Kidney tubule cell (primary cell): ENCODE results near the gene AQP5.

Source experiments
- DNase-seq: peaks from one replicate; pipeline ENCODE4 v3.0.0-alpha.2; 2018; ENCODE audit warnings: low spot score

The AQP5 gene

GRCh38 chr12:49964849-49965624 is 3.4 kb downstream of the AQP5 start:
- no peak for DNase-seq

DNA sequence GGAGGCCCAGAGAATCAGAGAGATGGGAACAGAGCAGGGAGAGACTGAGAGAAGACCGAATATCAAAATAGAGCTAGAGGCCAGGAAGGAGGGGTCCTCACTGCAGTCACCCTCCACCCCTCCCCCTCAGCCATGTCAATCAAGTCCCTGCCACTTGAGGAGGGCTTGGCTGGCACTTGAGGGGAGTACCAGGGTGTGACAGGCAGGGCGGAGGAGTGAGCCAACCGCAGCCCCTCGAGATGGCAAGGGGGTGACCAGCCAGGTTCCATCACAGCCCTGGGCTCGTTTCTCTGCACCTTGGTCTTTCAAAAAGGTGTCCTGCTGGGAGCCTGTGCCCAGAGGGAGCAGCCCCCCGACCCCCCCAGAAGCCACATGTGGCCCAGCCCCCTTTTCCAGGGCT is 4.2 kb downstream of the AQP5 start:
- no peak for DNase-seq

DNA sequence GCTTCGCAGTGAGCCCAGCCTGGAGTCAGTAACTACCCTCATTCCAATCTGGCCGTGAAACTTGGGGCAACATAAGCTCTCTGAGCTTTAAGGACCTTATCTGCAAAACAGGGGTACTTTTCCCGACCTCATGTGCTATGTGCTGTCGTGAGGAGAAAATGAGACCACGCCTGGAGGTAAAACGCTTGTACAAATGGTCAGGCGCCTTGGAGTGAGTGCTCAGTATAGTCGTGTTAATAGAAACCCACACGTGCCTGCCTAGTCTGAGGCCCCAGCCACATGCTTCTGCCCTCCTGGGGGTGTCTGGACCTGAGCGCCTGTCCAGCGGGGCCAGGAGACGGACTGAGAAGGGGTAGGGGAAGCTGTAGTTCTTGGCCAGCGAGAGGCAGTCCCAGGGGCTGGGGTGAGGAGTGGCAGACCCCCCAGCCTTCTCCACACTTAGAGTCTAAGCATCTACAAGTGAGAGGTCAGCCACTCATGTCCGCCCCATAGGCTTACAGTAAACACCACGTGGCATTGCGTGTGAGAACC is 4.9 kb downstream of the AQP5 start:
- DNase-seq = no peak

DNA sequence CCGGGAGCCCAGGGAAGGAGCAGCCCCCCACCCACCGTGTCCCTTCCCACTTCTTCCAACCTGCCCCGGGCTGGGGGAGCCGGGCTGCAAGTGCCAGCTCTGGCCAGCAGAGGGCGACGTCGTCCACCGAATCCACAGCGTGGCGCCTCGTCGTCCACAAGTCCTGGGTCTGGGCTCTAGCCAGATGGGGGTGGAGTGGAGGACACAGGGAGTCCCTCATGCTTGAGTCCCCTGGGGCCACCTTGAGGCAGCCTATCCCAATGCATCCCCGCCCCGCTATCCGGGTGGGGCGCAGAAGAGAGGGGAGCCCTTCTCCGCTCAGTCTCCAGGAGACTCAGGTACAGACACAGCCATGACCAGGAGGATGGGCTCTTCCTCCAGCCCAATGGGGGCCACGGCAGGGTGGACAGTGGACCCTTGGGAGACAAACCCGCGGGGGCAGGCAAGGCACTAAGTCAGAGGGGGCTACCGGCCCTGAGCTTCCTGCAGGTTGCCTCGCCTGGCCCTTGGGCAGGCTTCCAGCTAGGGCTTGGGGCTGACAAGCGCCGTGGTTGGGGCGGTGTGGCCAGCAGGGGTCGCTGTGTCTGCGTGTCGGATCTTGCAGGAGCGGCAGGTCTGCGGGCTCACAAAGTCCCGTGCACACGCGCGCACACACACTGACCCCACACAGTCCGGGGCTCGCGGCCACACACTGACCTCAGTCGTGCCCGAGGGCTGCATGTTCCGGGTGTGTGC is 5.5 kb downstream of the AQP5 start:
- peak; percentile 81 for DNase-seq

- DNase-seq = no peak
These were observed 6.1 kb downstream of the AQP5 start for GRCh38 chr12:49967777-49968250.

- no peak for DNase-seq
These were observed 6.8 kb downstream of the AQP5 start for GRCh38 chr12:49968471-49968870.

DNA sequence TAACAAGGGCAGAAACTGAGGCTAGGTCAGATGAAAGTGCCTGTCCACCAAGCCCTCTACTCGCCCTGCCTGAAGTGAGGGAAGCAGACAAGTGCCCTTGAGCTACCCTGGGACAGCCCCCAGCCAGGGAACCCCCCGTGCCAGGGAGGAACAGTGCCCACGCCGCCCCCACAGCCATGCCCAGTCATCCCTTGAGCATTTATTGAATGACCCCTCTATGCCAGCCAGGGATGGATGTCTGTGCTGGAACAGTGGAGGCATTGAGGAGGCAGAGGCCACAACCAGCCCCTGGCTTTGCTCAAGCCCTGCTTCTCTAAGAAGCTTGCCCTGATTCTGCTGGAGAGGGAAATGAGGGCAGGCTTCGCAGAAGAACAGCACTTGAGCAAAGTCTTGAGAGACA is 7.4 kb downstream of the AQP5 start:
- no peak for DNase-seq

- DNase-seq = no peak
These were observed 8.2 kb downstream of the AQP5 start for GRCh38 chr12:49969651-49970429.

DNA sequence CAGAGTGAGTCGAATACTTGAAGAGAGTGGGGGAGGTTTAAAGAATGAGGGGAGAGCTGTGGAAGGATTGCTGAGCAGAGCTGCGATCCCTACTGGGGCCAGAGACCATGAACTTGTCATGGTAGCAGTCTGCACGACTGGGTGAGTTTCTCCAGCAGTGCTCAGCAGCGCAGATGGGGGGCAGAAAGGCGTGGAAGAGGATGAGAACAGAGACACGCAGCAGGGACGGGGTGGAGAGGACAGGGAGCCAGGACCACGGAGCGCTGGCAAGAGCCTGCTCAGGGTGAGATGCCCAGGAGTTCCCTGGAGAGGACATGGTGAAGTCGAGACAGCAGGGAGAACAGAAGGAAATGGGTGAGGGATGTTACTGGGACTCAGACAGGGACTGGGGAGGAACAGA is 9.0 kb downstream of the AQP5 start:
- DNase-seq = no peak

DNA sequence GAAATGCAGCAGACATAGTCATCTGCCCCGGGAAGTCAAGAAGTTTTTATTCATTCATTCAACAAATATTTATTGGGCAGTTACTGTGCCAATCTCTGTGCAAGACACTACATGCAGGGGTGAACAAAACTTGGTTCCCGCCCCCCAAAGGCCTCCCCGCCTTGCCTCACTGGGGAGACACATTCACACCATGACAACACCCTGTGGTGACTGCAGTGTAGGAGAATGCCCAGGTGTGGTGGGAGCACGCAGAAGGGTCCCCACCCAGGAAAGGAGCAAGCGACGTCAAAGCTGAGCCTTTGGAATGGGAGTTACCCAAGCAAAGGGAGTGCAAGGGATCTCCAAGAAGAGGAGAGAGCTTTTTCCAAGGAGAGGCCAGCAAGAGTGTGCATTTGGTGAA is 9.5 kb downstream of the AQP5 start:
- DNase-seq = no peak

- no peak for DNase-seq
These were observed 10.5 kb downstream of the AQP5 start for GRCh38 chr12:49972129-49972528.

DNA sequence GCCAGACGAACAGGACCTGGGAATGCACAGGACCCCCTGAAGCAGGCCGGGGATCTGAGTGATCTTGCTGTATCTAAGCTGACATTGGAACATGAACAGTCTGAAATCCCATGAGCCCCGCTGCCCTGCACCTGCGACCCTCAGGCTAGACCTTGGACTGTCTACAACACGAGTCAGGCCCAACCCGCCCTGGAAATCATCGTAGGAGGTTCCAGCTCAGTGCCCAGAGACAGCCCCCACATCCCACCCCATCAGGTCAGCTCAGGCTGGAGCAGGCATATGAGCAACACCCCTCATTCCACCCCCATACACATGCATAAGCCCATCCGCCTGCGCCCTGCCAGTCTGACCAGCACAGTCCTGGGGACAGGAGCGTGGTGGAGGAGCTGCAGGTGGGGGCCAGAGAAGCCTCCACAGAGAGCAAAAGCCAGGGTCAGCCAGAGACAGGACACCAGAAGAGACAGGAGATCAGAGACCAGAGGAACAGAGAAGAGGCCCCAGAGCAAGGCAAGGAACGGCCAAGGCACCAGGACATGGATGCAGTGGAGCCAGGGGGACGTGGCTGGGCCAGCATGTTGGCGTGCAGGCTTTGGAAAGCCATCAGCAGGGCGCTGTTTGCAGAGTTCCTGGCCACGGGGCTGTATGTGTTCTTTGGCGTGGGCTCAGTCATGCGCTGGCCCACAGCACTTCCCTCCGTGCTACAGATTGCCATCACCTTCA is 11.1 kb downstream of the AQP5 start, which contains the start of gene AQP6:
TSS of gene AQP6 (plus strand) at position 307 of the 720 bp plus-strand sequence. CDS start at position 534, 227 bp downstream.
- DNase-seq = no peak

DNA sequence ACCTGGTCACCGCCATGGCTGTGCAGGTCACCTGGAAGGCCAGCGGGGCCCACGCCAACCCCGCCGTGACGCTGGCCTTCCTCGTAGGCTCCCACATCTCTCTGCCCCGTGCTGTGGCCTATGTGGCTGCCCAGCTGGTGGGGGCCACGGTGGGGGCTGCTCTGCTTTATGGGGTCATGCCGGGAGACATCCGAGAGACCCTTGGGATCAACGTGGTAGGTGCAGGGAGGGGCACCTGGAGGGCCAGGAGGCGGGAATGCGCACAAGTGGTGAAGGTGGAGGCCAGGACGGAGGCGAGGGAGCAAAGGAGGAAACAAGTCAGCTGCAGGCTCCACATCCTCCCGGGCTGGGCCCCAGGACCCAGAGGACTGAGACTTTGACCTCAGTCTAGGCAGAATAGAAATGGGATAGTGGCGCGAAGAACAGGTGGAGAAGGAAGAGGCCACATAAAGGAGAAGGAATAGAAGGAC is 11.7 kb downstream of the AQP5 start:
- DNase-seq = no peak

DNA sequence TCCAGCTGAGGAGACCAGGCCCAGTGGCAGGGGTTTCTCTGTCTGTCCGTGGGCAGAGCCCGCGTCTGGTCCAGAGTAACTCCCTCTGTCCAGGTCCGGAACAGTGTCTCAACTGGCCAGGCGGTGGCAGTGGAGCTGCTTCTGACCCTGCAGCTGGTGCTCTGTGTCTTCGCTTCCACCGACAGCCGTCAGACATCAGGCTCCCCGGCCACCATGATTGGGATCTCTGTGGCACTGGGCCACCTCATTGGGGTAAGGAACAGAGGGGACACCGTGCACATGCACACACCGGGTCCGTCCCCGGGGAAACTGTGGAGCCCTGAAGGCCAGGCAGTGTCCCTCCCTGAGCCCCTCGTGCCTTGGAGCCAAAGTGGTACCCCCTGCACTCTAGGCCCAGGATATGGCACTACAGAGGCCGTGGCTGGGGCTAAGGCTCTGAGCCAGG is 12.6 kb downstream of the AQP5 start:
- DNase-seq = peak; percentile 63

- no peak for DNase-seq
These were observed 13.1 kb downstream of the AQP5 start for GRCh38 chr12:49974677-49975317.

DNA sequence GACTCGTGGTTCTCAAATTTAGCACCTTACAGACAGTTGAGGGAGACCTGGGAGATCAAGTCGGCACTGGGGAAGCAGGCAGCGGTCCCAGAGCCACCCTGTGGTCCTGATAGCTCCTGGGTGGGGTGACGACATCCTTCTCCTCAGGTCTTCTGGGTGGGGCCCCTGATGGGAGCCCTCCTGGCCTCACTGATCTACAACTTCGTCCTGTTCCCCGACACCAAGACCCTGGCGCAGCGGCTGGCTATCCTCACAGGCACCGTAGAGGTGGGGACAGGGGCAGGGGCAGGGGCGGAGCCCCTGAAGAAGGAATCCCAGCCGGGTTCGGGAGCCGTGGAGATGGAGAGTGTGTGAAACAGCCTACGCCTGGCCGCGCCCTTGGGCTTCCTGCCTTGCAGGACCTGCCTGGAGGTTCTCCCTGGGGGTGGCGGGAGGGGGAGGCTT is 13.7 kb downstream of the AQP5 start:
- DNase-seq = no peak

- DNase-seq = no peak
These were observed 14.9 kb downstream of the AQP5 start for GRCh38 chr12:49976557-49976956.

- DNase-seq = no peak
These were observed 16.5 kb downstream of the AQP5 start for GRCh38 chr12:49978125-49978524.

DNA sequence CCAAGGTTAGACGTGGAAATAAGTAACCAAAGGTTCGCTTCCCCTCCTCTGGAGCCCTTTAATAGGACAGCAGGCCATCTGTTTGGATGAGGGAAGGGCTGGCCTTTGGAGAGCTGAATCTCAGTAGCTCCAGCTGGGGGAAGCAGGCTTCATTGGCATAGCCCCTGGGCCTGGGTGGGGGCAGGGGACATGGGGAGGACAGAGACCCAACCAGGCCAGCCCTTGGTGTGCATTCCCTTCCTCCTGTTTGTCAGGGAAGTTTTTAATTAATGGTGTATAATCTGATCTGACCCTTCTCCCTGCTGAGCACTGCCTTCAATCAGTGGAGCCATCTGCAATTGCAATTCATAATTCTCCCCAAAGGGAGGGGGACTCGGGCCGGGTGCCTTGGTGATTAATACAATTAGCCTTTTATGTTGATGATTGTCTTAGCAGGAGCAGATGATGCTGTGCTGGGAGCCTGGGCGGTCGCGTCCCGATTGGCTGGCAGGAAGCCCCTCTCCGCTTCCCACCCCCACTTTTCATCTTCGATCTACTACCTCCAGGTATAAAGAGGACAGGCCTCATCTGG is 17.4 kb downstream of the AQP5 start:
- no peak for DNase-seq

DNA sequence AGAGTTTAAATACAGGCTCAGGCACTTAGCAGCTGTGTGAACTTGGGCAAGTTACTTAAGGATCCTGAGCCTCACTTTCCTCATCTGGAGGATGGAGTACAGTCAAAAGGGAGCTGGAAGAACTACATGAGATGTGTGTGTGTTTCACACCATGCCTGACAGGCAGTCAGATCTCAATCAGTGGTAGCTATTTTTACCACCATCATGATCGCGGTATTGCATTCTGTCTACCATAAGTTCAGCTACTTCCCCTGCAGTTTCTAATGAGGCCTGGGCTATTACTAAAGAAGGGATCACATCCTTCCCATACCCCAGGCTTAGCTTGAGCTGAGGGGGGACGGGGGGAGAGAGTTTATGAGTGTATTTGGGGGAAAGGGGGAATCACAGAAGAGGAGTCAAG is 18.1 kb downstream of the AQP5 start:
- no peak for DNase-seq
